HepG2 (cell line): ENCODE measurements around the gene CDK14. TPM values are rescaled to one million over a fixed set of nuclear protein-coding genes. Genes with fewer than 3 reads are reported as not detected.

ENCODE experiments used
- ATAC-seq: fragments of 200-7000 bp; cut with Tn5 transposase; 3 replicates; pipeline ENCODE4 v1.9.1; 2020; ENCODE audit warnings: mild to moderate bottlenecking, moderate library complexity
- BruUV-seq: library from RNA; stranded (reverse); fragments of 400-500 nt; replicated peaks from 2 replicates; lab custom pipeline; 2021; lab: Mats Ljungman, UMichigan
- CTCF ChIA-PET: fragments of 300-600 bp; formaldehyde crosslinking; extraction: SDS; loops from one replicate; lab custom pipeline; 2021; ENCODE audit warnings: low total read pairs, inconsistent platforms, low intra/inter-chr PET ratio; lab: Yijun Ruan, JAX
- POLR2A ChIA-PET: fragments of 350-600 bp; sonication (Branson Sonifier 250); formaldehyde crosslinking; loops from one replicate; lab custom pipeline; 2020; ENCODE audit warnings: antibody characterized with exemption, inconsistent platforms; lab: Yijun Ruan, JAX
- DNase-seq: peaks from one replicate; pipeline ENCODE4 v3.0.0-alpha.2; 2015; ENCODE audit warnings: low spot score
- FAIRE-seq: peaks from 3 replicates; lab custom pipeline; 2011; peaks lifted over from hg19 to GRCh38; lab: Jason Lieb, UNC
- H2AFZ ChIP-seq: one replicate; pipeline ENCODE4 v1.6.1; 2011; ENCODE audit warnings: low read length, inconsistent platforms
- H3K27ac ChIP-seq: fragments of 300-600 bp; 3 replicates; pipeline ENCODE4 v1.8.0; 2011; ENCODE audit warnings: mixed run types, mild to moderate bottlenecking, mixed read lengths, low read length, inconsistent platforms; ENCODE audit not compliant: insufficient read depth; ENCODE audit errors: extremely low read length
- H3K27me3 ChIP-seq, 2 experiments: fragments of 200-600 bp in 1 of 2; 2 replicates in 1 of 2; 3 replicates in 1 of 2; pipeline versions ENCODE4 v1.6.0 to v1.8.0; 2011; ENCODE audit warnings: low read length in 2 of 2, mild to moderate bottlenecking in 2 of 2, moderate library complexity in 2 of 2, inconsistent platforms in 1 of 2; ENCODE audit not compliant: insufficient read depth in 2 of 2, control insufficient read depth in 1 of 2
- H3K36me3 ChIP-seq, 2 experiments: fragments of 200-600 bp in 1 of 2; replicated peaks in 1 of 2; 2 replicates in 1 of 2; 3 replicates in 1 of 2; pipeline versions ENCODE4 v1.5.1 to v1.8.0; 2011; ENCODE audit warnings: low read length in 2 of 2, inconsistent platforms in 1 of 2; ENCODE audit not compliant: insufficient read depth in 2 of 2, control insufficient read depth in 1 of 2
- H3K4me1 ChIP-seq: 2 replicates; pipeline ENCODE4 v1.5.1; 2012; ENCODE audit warnings: low read length, inconsistent platforms; ENCODE audit not compliant: insufficient read depth
- H3K4me2 ChIP-seq: 2 replicates; pipeline ENCODE4 v1.6.0; 2011; ENCODE audit warnings: low read depth, low read length, inconsistent platforms
- H3K4me3 ChIP-seq, 3 experiments: fragments of 200-600 bp in 1 of 3; sonication (generic), shearing (Covaris generic) in 1 of 3; replicated peaks in 1 of 3; 2 replicates each; pipeline ENCODE4 v1.5.1; 2011 to 2016; ENCODE audit warnings: low read length in 3 of 3, inconsistent platforms in 2 of 3, low read depth in 2 of 3, mild to moderate bottlenecking in 2 of 3, control low read depth in 1 of 3, mixed read lengths in 1 of 3; ENCODE audit not compliant: insufficient read depth in 1 of 3
- H3K79me2 ChIP-seq: one replicate; pipeline ENCODE4 v1.6.1; 2011; ENCODE audit warnings: low read length, inconsistent platforms; ENCODE audit not compliant: insufficient read depth
- H3K9ac ChIP-seq: 2 replicates; pipeline ENCODE4 v1.6.0; 2011; ENCODE audit warnings: mild to moderate bottlenecking, low read depth, low read length, inconsistent platforms; ENCODE audit not compliant: insufficient read depth
- H3K9me3 ChIP-seq: 2 replicates; pipeline ENCODE4 v1.5.1; 2012; ENCODE audit warnings: mild to moderate bottlenecking, low read length
- H4K20me1 ChIP-seq: 2 replicates; pipeline ENCODE4 v1.6.0; 2011; ENCODE audit warnings: inconsistent platforms, mild to moderate bottlenecking, low read length, moderate library complexity; ENCODE audit not compliant: insufficient read depth
- CCDC6 ChIP-seq: sonication (generic); formaldehyde crosslinking; IDR thresholded peaks from 2 replicates; pipeline ENCODE4 v1.8.1; 2022; ENCODE audit warnings: mild to moderate bottlenecking, missing genetic modification reagents, moderate library complexity
- HNF4G ChIP-seq, 2 experiments: sonication (generic) in 1 of 2; formaldehyde crosslinking in 1 of 2; IDR thresholded peaks; 2 replicates each; pipeline versions ENCODE4 v1.4.0 to v1.6.1; 2011 to 2020; ENCODE audit warnings: borderline replicate concordance in 2 of 2, low read depth in 2 of 2, mild to moderate bottlenecking in 2 of 2, low read length in 1 of 2, missing genetic modification reagents in 1 of 2, moderate library complexity in 1 of 2
- IRX3 ChIP-seq: sonication (generic); formaldehyde crosslinking; IDR thresholded peaks from 2 replicates; pipeline ENCODE4 v1.8.1; 2023; ENCODE audit warnings: mild to moderate bottlenecking, low read depth, missing genetic modification reagents, borderline replicate concordance
- KAT7 ChIP-seq: IDR thresholded peaks from 2 replicates; pipeline ENCODE4 v1.6.1; 2018; ENCODE audit warnings: borderline replicate concordance, missing compliant biosample characterization
- KAT8 ChIP-seq: IDR thresholded peaks from 2 replicates; pipeline ENCODE4 v1.6.1; 2016; ENCODE audit warnings: missing genetic modification reagents, missing compliant biosample characterization
- KLF13 ChIP-seq: sonication (generic); formaldehyde crosslinking; IDR thresholded peaks from 2 replicates; pipeline ENCODE4 v1.4.0; 2020; ENCODE audit warnings: mild to moderate bottlenecking, missing genetic modification reagents
- POLR2AphosphoS2 ChIP-seq: IDR thresholded peaks from 2 replicates; pipeline ENCODE4 v1.6.1; 2011; ENCODE audit warnings: low read depth, low read length, improper control_type of control experiment
- SOX13 ChIP-seq, 3 experiments: fragments of 450-650 bp in 1 of 3; sonication (generic) in 1 of 3; formaldehyde crosslinking in 1 of 3; IDR thresholded peaks in 2 of 3; conservative IDR thresholded peaks in 1 of 3; 2 replicates each; pipeline versions ENCODE4 v1.5.0 to v1.6.1; 2016 to 2020; ENCODE audit warnings: antibody characterized with exemption in 1 of 3, mild to moderate bottlenecking in 1 of 3, missing compliant biosample characterization in 1 of 3, missing genetic modification reagents in 1 of 3, moderate library complexity in 1 of 3
- ZBTB21 ChIP-seq: sonication (generic); formaldehyde crosslinking; IDR thresholded peaks from 2 replicates; pipeline ENCODE4 v1.4.0; 2020; ENCODE audit warnings: missing genetic modification reagents
- ZFX ChIP-seq: sonication (generic); formaldehyde crosslinking; IDR thresholded peaks from 2 replicates; pipeline ENCODE4 v1.4.0; 2020; ENCODE audit warnings: mild to moderate bottlenecking, low read depth, missing genetic modification reagents, moderate library complexity
- ZNF720 ChIP-seq: sonication (generic); formaldehyde crosslinking; IDR thresholded peaks from 2 replicates; pipeline ENCODE4 v1.4.0; 2020; ENCODE audit warnings: missing genetic modification reagents
- ZNF746 ChIP-seq: sonication (generic); formaldehyde crosslinking; IDR thresholded peaks from 2 replicates; pipeline ENCODE4 v1.8.0; 2022; ENCODE audit warnings: mild to moderate bottlenecking, missing genetic modification reagents
- ZNF773 ChIP-seq: sonication (generic); formaldehyde crosslinking; IDR thresholded peaks from 2 replicates; pipeline ENCODE4 v1.4.0; 2020; ENCODE audit warnings: missing genetic modification reagents, borderline replicate concordance
- ZNF775 ChIP-seq: sonication (generic); formaldehyde crosslinking; IDR thresholded peaks from 2 replicates; pipeline ENCODE4 v1.4.0; 2020; ENCODE audit warnings: missing genetic modification reagents, mild to moderate bottlenecking, moderate library complexity, borderline replicate concordance
- WGBS: methylation state at CpG from one replicate; pipeline ENCODE4 v1.1.6; 2017; ENCODE audit warnings: low lambda C conversion rate; 5-methylcytosine and 5-hydroxymethylcytosine counted together
- in situ Hi-C: cut with HindIII; loops from 2 replicates; pipeline ENCODE4 v1.10.0; 2017; ENCODE audit warnings: low pct_unique_long_range_greater_than_20kb; ENCODE audit not compliant: extremely low pct_ligation_motif_present
- intact Hi-C: fragments of 100-400 bp; cut with micrococcal nuclease; formaldehyde crosslinking; loops from one replicate; pipeline ENCODE4 v1.10.0; 2022; ENCODE audit not compliant: unreplicated experiment
- polyA plus RNA-seq, 8 experiments: library from polyadenylated mRNA; depleted of rRNA in 3 of 8; stranded (reverse) in 7 of 8; unstranded in 1 of 8; fragments of >200 nt; fragmentation: Illumina TruSeq in 4 of 8; extraction: Trizol in 4 of 8; gene quantifications; 2 replicates each; pipeline versions ENCODE4 v1.2.1 to v1.2.3, GENCODE V29; 2011 to 2016; ENCODE audit warnings: low read depth in 4 of 8, missing spikeins in 1 of 8, mixed read lengths in 1 of 8; ENCODE audit not compliant: insufficient read depth in 1 of 8
- total RNA-seq, 5 experiments: library from RNA; depleted of rRNA; stranded (reverse); fragments of >200 nt; fragmentation: Illumina TruSeq; extraction: Trizol; gene quantifications; 2 replicates each; pipeline ENCODE4 v1.2.3, GENCODE V29; 2016; ENCODE audit warnings: low read depth in 1 of 5
- TF ChIP-seq, protein P1 (sequence below): sonication (generic); formaldehyde crosslinking; conservative IDR thresholded peaks from 2 replicates; pipeline ENCODE4 v1.4.0; 2020; ENCODE audit warnings: missing genetic modification reagents
- TF ChIP-seq, protein P2 (sequence below): sonication (generic); formaldehyde crosslinking; IDR thresholded peaks from 2 replicates; pipeline ENCODE4 v1.5.1; 2020; ENCODE audit warnings: missing genetic modification reagents, mild to moderate bottlenecking, borderline replicate concordance

CDK14 gene
- total and polyA plus RNA-seq, 2 of the 13 experiments (the other 11 are each of a cell fraction or from before 2014, with no cell fraction given): 0.26 to 0.71 TPM

DNA sequence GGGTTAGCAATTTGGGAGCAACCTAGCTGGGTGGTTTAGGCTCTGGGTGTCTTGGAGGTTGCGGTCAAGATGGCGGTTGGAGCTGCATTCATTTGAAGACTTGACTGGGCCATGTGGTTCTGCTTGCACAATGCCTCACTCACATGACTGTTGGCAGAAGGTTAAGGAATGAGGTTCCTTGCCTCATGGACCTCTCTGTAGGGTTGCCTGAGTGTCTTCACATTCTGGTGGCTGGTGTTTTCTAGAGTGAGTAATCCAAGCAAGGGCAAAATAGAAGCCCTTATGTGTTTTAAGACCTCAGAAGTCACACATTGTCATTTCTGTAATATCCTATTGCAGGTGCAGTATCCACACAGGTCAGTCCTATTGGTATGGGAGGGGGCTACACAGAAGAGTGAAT lies 52.0 kb downstream of the CDK14 start:
- Histone ChIP-seq H3K9me3 (no peaks in the 10 kb centered on the region), H2AFZ (no peak overlapping the region), H3K4me3 (no peak overlapping the region), H3K4me1 (no peaks in the 10 kb centered on the region), H3K27me3 (no peaks in the 10 kb centered on the region), H3K4me2 (no peak overlapping the region), H3K27ac (no peak overlapping the region), H3K36me3 (no peaks in the 10 kb centered on the region), H3K79me2 (no peaks in the 10 kb centered on the region), H3K9ac (no peak overlapping the region), H4K20me1 (no peaks in the 10 kb centered on the region)
- ChIA-PET CTCF (no interaction called here), POLR2A (no interaction called here)
- intact Hi-C loops (no loop called here), in situ Hi-C loops (no loop called here)
- WGBS: 90% methylated on average over 2 of the region's 2 CpGs
- ATAC-seq (no peak), DNase-seq (no peak), FAIRE-seq (no peak)
- TF ChIP-seq ZNF720 (no peak), CCDC6 (CRISPR knock-in tag) (no peak), KAT7 (CRISPR knock-in tag) (no peak), ZFX (no peak), KAT8 (CRISPR knock-in tag) (no peak), SOX13 (IDR thresholded peaks at IDR 0.05) (no peak), SOX13 (CRISPR knock-in tag; conservative IDR thresholded peaks at IDR 0.05 in 1 of 2, IDR thresholded peaks at IDR 0.05 in 1 of 2) (no peak)
- TF ChIP-seq, protein P1, sequence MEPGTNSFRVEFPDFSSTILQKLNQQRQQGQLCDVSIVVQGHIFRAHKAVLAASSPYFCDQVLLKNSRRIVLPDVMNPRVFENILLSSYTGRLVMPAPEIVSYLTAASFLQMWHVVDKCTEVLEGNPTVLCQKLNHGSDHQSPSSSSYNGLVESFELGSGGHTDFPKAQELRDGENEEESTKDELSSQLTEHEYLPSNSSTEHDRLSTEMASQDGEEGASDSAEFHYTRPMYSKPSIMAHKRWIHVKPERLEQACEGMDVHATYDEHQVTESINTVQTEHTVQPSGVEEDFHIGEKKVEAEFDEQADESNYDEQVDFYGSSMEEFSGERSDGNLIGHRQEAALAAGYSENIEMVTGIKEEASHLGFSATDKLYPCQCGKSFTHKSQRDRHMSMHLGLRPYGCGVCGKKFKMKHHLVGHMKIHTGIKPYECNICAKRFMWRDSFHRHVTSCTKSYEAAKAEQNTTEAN (CRISPR knock-in tag): no peak
- no TSS peak for BruUV-seq

DNA sequence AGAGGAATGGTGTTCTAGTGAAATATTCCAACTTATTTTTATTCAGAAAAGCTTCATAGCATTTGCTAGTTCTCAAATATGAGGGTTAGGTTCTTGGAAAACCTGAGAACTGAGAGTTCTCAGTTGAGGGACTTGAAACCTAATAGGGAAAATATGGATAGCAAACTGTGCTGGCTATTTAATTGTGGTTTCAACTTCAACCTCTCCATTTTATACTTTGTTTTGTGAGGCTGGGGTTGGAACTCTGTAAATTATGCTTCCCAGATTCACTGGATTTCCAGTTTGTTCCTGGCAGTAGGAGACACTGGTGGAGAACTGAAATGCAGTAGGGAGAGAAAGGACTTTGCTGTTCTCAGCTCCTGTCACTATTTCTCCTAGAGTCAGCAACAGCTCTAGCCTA lies 52.7 kb downstream of the CDK14 start:
- Histone ChIP-seq H3K4me3 (no peak overlapping the region), H3K79me2 (no peaks in the 10 kb centered on the region), H3K27ac (no peak overlapping the region), H2AFZ (no peak overlapping the region), H3K27me3 (no peaks in the 10 kb centered on the region), H3K36me3 (no peaks in the 10 kb centered on the region), H4K20me1 (no peaks in the 10 kb centered on the region), H3K9me3 (no peaks in the 10 kb centered on the region), H3K4me1 (no peaks in the 10 kb centered on the region), H3K9ac (no peak overlapping the region), H3K4me2 (no peak overlapping the region)
- FAIRE-seq (no peak), DNase-seq (no peak), ATAC-seq (no peak)
- in situ Hi-C loops: no loop called here
- intact Hi-C loops: no loop called here
- ChIA-PET CTCF (no interaction called here), POLR2A (no interaction called here)
- BruUV-seq: no TSS peak
- TF ChIP-seq HNF4G (IDR thresholded peaks at IDR 0.05; ENCODE audit: borderline replicate concordance, low read depth, low read length) (no peak), HNF4G (CRISPR knock-in tag; IDR thresholded peaks at IDR 0.05; ENCODE audit: borderline replicate concordance, low read depth) (no peak), ZNF773 (CRISPR knock-in tag) (no peak), KLF13 (CRISPR knock-in tag) (no peak), POLR2AphosphoS2 (no peak), ZBTB21 (CRISPR knock-in tag) (no peak), ZNF746 (CRISPR knock-in tag) (no peak), ZNF775 (CRISPR knock-in tag) (no peak), IRX3 (CRISPR knock-in tag) (no peak)
- TF ChIP-seq, protein P2, sequence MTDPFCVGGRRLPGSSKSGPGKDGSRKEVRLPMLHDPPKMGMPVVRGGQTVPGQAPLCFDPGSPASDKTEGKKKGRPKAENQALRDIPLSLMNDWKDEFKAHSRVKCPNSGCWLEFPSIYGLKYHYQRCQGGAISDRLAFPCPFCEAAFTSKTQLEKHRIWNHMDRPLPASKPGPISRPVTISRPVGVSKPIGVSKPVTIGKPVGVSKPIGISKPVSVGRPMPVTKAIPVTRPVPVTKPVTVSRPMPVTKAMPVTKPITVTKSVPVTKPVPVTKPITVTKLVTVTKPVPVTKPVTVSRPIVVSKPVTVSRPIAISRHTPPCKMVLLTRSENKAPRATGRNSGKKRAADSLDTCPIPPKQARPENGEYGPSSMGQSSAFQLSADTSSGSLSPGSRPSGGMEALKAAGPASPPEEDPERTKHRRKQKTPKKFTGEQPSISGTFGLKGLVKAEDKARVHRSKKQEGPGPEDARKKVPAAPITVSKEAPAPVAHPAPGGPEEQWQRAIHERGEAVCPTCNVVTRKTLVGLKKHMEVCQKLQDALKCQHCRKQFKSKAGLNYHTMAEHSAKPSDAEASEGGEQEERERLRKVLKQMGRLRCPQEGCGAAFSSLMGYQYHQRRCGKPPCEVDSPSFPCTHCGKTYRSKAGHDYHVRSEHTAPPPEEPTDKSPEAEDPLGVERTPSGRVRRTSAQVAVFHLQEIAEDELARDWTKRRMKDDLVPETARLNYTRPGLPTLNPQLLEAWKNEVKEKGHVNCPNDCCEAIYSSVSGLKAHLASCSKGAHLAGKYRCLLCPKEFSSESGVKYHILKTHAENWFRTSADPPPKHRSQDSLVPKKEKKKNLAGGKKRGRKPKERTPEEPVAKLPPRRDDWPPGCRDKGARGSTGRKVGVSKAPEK (CRISPR knock-in tag): no peak
